H9 (cell line): ENCODE results near the gene CMTM4. TPM values are rescaled to one million over a fixed set of nuclear protein-coding genes. Genes with fewer than 3 reads are reported as not detected.
A peak's percentile ranks its signal among the peaks of the same experiment; 100 is the strongest.

Experiments
- DNase-seq: peaks from one replicate; pipeline ENCODE4 v3.0.0-alpha.2; 2017
- H2AFZ ChIP-seq: one replicate; pipeline ENCODE4 v1.6.1; 2013; ENCODE audit warnings: mild to moderate bottlenecking, low read length, control low read depth, moderate library complexity
- H2AK5ac ChIP-seq: 2 replicates; pipeline ENCODE4 v1.6.1; 2013; ENCODE audit warnings: low read length, control low read depth, mixed read lengths; ENCODE audit not compliant: insufficient read length
- H2BK120ac ChIP-seq: one replicate; pipeline ENCODE4 v1.6.1; 2013; ENCODE audit warnings: low read depth, mild to moderate bottlenecking, low read length, control low read depth, inconsistent platforms; ENCODE audit not compliant: poor library complexity, severe bottlenecking
- H2BK12ac ChIP-seq: 2 replicates; pipeline ENCODE4 v1.6.1; 2013; ENCODE audit warnings: low read length, control low read depth, mixed read lengths, low read depth; ENCODE audit not compliant: insufficient read length
- H2BK15ac ChIP-seq: 2 replicates; pipeline ENCODE4 v1.6.1; 2013; ENCODE audit warnings: low read depth, low read length, control low read depth
- H2BK20ac ChIP-seq: one replicate; pipeline ENCODE4 v1.6.1; 2013; ENCODE audit warnings: low read depth, mild to moderate bottlenecking, low read length, control low read depth, inconsistent platforms; ENCODE audit not compliant: poor library complexity, severe bottlenecking
- H2BK5ac ChIP-seq: 2 replicates; pipeline ENCODE4 v1.6.1; 2013; ENCODE audit warnings: low read length, control low read depth, mixed read lengths; ENCODE audit not compliant: insufficient read length
- H3K14ac ChIP-seq: 2 replicates; pipeline ENCODE4 v1.6.1; 2013; ENCODE audit warnings: low read length, control low read depth; ENCODE audit not compliant: insufficient read depth
- H3K18ac ChIP-seq: 2 replicates; pipeline ENCODE4 v1.6.1; 2013; ENCODE audit warnings: low read depth, mild to moderate bottlenecking, mixed read lengths, low read length, control low read depth; ENCODE audit not compliant: insufficient read length
- H3K23ac ChIP-seq: 2 replicates; pipeline ENCODE4 v1.6.1; 2013; ENCODE audit warnings: low read length, control low read depth, mixed read lengths, low read depth; ENCODE audit not compliant: insufficient read length
- H3K23me2 ChIP-seq: 2 replicates; pipeline ENCODE4 v1.6.1; 2013; ENCODE audit warnings: low read depth, mild to moderate bottlenecking, mixed read lengths, low read length, control low read depth; ENCODE audit not compliant: insufficient read length, poor library complexity, severe bottlenecking
- H3K27ac ChIP-seq: 2 replicates; pipeline ENCODE4 v1.5.1; 2013; ENCODE audit warnings: low read length, control low read depth, mixed read lengths, low read depth; ENCODE audit not compliant: insufficient read length
- H3K27me3 ChIP-seq: 2 replicates; pipeline ENCODE4 v1.6.1; 2013; ENCODE audit warnings: low read length, control low read depth, inconsistent platforms; ENCODE audit not compliant: insufficient read depth
- H3K4ac ChIP-seq: 2 replicates; pipeline ENCODE4 v1.6.1; 2013; ENCODE audit warnings: low read depth, mild to moderate bottlenecking, control low read depth, inconsistent platforms, low read length, moderate library complexity
- H3K4me1 ChIP-seq: 2 replicates; pipeline ENCODE4 v1.6.1; 2013; ENCODE audit warnings: low read length, control low read depth, inconsistent platforms; ENCODE audit not compliant: insufficient read depth
- H3K4me2 ChIP-seq: 2 replicates; pipeline ENCODE4 v1.6.1; 2013; ENCODE audit warnings: low read length, control low read depth, mixed read lengths; ENCODE audit not compliant: insufficient read length, insufficient read depth
- H3K56ac ChIP-seq: 2 replicates; pipeline ENCODE4 v1.6.1; 2013; ENCODE audit warnings: low read depth, mild to moderate bottlenecking, mixed read lengths, low read length, control low read depth; ENCODE audit not compliant: insufficient read length
- H3K79me1 ChIP-seq: 2 replicates; pipeline ENCODE4 v1.6.1; 2013; ENCODE audit warnings: low read depth, mild to moderate bottlenecking, moderate library complexity, low read length, control low read depth, inconsistent platforms; ENCODE audit not compliant: insufficient read depth, poor library complexity, severe bottlenecking
- H3K79me2 ChIP-seq: 2 replicates; pipeline ENCODE4 v1.6.1; 2013; ENCODE audit warnings: low read length, control low read depth, inconsistent platforms; ENCODE audit not compliant: insufficient read depth
- H3K9ac ChIP-seq: 2 replicates; pipeline ENCODE4 v1.6.1; 2013; ENCODE audit warnings: low read length, control low read depth, mixed read lengths; ENCODE audit not compliant: insufficient read length; ENCODE audit errors: extremely low read depth
- H3K9me3 ChIP-seq: one replicate; pipeline ENCODE4 v1.6.1; 2013; ENCODE audit warnings: low read depth, low read length, inconsistent platforms; ENCODE audit not compliant: control insufficient read depth
- H3T11ph ChIP-seq: one replicate; pipeline ENCODE4 v1.6.1; 2013; ENCODE audit warnings: mild to moderate bottlenecking, low read length, control low read depth, inconsistent platforms
- H4K20me1 ChIP-seq: one replicate; pipeline ENCODE4 v1.6.1; 2013; ENCODE audit not compliant: control insufficient read depth, insufficient read length, insufficient read depth
- H4K5ac ChIP-seq: 2 replicates; pipeline ENCODE4 v1.6.1; 2013; ENCODE audit warnings: low read depth, mild to moderate bottlenecking, mixed read lengths, low read length, control low read depth; ENCODE audit not compliant: insufficient read length
- H4K8ac ChIP-seq: replicated peaks from 2 replicates; pipeline ENCODE4 v1.6.1; 2013; ENCODE audit warnings: low read length, control low read depth, mixed read lengths, low read depth; ENCODE audit not compliant: insufficient read length
- H4K91ac ChIP-seq: 2 replicates; pipeline ENCODE4 v1.6.1; 2013; ENCODE audit warnings: low read depth, mild to moderate bottlenecking, moderate library complexity, mixed read lengths, low read length, control low read depth; ENCODE audit not compliant: insufficient read length
- H3K27ac Mint-ChIP-seq, 3 experiments: 2 replicates in 2 of 3; 3 replicates in 1 of 3; pipeline ENCODE4 v1.8.0; 2020 to 2021; ENCODE audit warnings: mixed read lengths in 3 of 3, mild to moderate bottlenecking in 1 of 3, moderate library complexity in 1 of 3
- H3K27me3 Mint-ChIP-seq: 2 replicates; pipeline ENCODE4 v1.8.0; 2021; ENCODE audit warnings: low read depth, mild to moderate bottlenecking, moderate library complexity, mixed read lengths
- H3K36me3 Mint-ChIP-seq, 3 experiments: 2 replicates in 2 of 3; 3 replicates in 1 of 3; pipeline ENCODE4 v1.8.0; 2020 to 2021; ENCODE audit warnings: low read depth in 3 of 3, mixed read lengths in 3 of 3; ENCODE audit not compliant: insufficient read depth in 1 of 3
- H3K4me1 Mint-ChIP-seq, 2 experiments: 2 replicates each; pipeline ENCODE4 v1.8.0; 2020; ENCODE audit warnings: mixed read lengths in 2 of 2
- H3K4me3 Mint-ChIP-seq, 2 experiments: 2 replicates in 1 of 2; 3 replicates in 1 of 2; pipeline ENCODE4 v1.8.0; 2020 to 2021; ENCODE audit warnings: mild to moderate bottlenecking in 2 of 2, mixed read lengths in 2 of 2, moderate library complexity in 1 of 2
- H3K9me3 Mint-ChIP-seq, 2 experiments: 2 replicates in 1 of 2; 3 replicates in 1 of 2; pipeline ENCODE4 v1.8.0; 2020; ENCODE audit warnings: mild to moderate bottlenecking in 2 of 2, mixed read lengths in 2 of 2, moderate library complexity in 1 of 2
- WGBS: extraction: QIAGEN DNeasy Blood & Tissue Kit; methylation state at CpG from one replicate; pipeline ENCODE4 v1.1.7; 2013; ENCODE audit warnings: missing lambda C conversion rate, low lambda C conversion rate, mixed read lengths; ENCODE audit not compliant: insufficient read length; ENCODE audit errors: extremely low coverage; 5-methylcytosine and 5-hydroxymethylcytosine counted together
- total RNA-seq: library from RNA; stranded (reverse); gene quantifications from 2 replicates; pipeline ENCODE4 v1.2.1, GENCODE V29; 2021
- TF ChIP-seq, protein P1 (sequence below): fragments of 200-600 bp; sonication (generic); conservative IDR thresholded peaks from 3 replicates; pipeline ENCODE4 v1.8.0; 2021; ENCODE audit warnings: antibody characterized with exemption, mild to moderate bottlenecking

CMTM4 gene
- total RNA-seq, 1 experiment from 2014 or later: 40.5 TPM

DNA sequence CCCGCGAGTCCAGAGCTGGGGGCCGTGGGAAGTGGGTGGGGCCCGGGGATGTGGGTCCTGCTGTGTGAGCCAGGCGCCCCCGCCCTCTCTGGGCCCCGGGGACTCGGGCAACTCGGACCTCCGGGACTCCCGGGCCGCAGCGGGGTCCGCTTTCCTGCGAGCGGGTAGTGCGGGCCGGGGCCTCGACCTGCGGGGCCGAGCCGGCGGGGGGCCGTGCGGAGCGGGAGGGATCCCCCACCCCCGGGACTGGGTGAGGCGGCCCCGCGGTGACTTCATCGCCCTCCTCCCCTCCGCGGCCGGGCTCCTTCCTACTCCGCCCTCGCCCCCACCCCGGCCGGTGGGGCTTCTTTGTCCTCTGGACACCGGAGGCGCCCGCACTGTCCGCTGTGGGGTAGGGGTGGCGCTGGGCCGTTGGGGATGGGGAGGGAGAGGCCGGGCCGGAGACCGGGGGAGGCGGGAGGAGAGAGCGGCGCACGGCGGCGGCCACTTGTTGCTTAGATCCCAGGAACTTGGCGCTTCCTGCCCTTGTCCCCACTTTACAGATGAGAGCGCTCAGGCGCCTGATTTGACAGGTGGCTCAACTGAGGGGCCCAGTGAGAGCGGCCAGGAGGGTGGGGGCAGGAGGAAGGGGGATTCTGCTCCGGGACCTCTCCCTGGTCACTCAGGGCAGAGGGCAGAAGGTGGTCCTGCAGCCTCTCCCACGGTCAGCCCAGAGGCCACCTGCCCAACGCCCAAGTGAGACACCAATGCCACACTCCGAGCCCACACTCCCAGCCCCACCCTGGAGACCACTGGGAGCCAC lies 91.2 kb downstream of the CMTM4 start:
- H3K9me3 Mint-ChIP-seq: no peaks in the 10 kb centered on the region
- H2AFZ ChIP-seq: no peak overlapping the region
- no peak overlapping the region for H3K14ac ChIP-seq
- WGBS: no CpG with 5 or more reads among the region's 61 CpGs
- no peak overlapping the region for H3K18ac ChIP-seq
- no peak overlapping the region for H3K27ac ChIP-seq
- no peaks in the 10 kb centered on the region for H4K20me1 ChIP-seq
- H2BK5ac ChIP-seq: no peak overlapping the region
- no peak overlapping the region for H3K4ac ChIP-seq
- H3K23me2 ChIP-seq: peaks cover 11% of the 10 kb centered on the region
- no peak overlapping the region for H2BK120ac ChIP-seq
- H4K5ac ChIP-seq: no peak overlapping the region
- H3K27ac Mint-ChIP-seq: no peak overlapping the region
- H3K27me3 ChIP-seq: no peaks in the 10 kb centered on the region
- TF ChIP-seq, protein P1, sequence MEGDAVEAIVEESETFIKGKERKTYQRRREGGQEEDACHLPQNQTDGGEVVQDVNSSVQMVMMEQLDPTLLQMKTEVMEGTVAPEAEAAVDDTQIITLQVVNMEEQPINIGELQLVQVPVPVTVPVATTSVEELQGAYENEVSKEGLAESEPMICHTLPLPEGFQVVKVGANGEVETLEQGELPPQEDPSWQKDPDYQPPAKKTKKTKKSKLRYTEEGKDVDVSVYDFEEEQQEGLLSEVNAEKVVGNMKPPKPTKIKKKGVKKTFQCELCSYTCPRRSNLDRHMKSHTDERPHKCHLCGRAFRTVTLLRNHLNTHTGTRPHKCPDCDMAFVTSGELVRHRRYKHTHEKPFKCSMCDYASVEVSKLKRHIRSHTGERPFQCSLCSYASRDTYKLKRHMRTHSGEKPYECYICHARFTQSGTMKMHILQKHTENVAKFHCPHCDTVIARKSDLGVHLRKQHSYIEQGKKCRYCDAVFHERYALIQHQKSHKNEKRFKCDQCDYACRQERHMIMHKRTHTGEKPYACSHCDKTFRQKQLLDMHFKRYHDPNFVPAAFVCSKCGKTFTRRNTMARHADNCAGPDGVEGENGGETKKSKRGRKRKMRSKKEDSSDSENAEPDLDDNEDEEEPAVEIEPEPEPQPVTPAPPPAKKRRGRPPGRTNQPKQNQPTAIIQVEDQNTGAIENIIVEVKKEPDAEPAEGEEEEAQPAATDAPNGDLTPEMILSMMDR: no peak
- no peak overlapping the region for H4K91ac ChIP-seq
- no peak overlapping the region for H3K9ac ChIP-seq
- no peak overlapping the region for H3K56ac ChIP-seq
- no peak overlapping the region for H3T11ph ChIP-seq
- H3K23ac ChIP-seq: no peak overlapping the region
- H2BK15ac ChIP-seq: no peak overlapping the region
- H3K9me3 ChIP-seq: no peaks in the 10 kb centered on the region
- H3K79me1 ChIP-seq: no peaks in the 10 kb centered on the region
- H2BK20ac ChIP-seq: no peak overlapping the region
- H2AK5ac ChIP-seq: no peak overlapping the region
- H3K4me1 ChIP-seq: no peaks in the 10 kb centered on the region
- peaks cover 2 to 17% (median 9%) of the 10 kb centered on the region in 3 experiments; a peak in 6 of 7 replicates for H3K36me3 Mint-ChIP-seq
- H3K79me2 ChIP-seq: no peaks in the 10 kb centered on the region
- H3K4me3 Mint-ChIP-seq: peak overlapping the region; percentile 78 to 79
- peak; percentile 61 for DNase-seq
- no peak overlapping the region for H2BK12ac ChIP-seq
- peak overlapping the region; percentile 14 for H3K4me2 ChIP-seq
- peaks cover 9% of the 10 kb centered on the region for H3K27me3 Mint-ChIP-seq
- no peak overlapping the region for H4K8ac ChIP-seq
- peaks cover 20 to 36% of the 10 kb centered on the region in 2 experiments for H3K4me1 Mint-ChIP-seq
